ENCODE data around the gene UBAC2. TPM values are rescaled to one million over a fixed set of nuclear protein-coding genes. Genes with fewer than 3 reads are reported as not detected.

UBAC2 gene
- total and polyA plus RNA-seq, 2 of the 8 experiments (the other 6 are each of a cell fraction or from before 2014, with no cell fraction given), result 75.9 to 76.9 TPM

DNA sequence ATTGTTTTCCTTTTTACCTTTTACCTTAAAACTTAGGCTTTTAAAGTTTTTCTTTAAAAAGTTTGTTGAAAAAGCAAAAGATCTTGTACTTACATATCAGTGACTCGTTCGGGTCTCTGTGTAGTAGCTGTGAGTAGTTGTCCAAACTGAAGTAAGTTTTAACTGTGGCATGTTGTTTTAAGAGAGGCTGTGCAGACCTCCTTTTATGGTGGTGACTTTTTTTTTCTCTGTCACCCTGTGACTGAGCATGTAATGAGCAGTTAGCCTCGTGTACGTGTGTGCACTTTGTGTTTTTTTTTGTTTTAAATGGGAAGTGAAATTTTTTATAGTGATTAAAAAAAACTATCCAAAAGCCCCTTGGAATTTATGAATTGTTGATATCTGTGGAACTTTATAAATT, 106.6 kb downstream of the UBAC2 start, which contains the start of gene GPR183 (continued):
- TF ChIP-seq, protein P1, sequence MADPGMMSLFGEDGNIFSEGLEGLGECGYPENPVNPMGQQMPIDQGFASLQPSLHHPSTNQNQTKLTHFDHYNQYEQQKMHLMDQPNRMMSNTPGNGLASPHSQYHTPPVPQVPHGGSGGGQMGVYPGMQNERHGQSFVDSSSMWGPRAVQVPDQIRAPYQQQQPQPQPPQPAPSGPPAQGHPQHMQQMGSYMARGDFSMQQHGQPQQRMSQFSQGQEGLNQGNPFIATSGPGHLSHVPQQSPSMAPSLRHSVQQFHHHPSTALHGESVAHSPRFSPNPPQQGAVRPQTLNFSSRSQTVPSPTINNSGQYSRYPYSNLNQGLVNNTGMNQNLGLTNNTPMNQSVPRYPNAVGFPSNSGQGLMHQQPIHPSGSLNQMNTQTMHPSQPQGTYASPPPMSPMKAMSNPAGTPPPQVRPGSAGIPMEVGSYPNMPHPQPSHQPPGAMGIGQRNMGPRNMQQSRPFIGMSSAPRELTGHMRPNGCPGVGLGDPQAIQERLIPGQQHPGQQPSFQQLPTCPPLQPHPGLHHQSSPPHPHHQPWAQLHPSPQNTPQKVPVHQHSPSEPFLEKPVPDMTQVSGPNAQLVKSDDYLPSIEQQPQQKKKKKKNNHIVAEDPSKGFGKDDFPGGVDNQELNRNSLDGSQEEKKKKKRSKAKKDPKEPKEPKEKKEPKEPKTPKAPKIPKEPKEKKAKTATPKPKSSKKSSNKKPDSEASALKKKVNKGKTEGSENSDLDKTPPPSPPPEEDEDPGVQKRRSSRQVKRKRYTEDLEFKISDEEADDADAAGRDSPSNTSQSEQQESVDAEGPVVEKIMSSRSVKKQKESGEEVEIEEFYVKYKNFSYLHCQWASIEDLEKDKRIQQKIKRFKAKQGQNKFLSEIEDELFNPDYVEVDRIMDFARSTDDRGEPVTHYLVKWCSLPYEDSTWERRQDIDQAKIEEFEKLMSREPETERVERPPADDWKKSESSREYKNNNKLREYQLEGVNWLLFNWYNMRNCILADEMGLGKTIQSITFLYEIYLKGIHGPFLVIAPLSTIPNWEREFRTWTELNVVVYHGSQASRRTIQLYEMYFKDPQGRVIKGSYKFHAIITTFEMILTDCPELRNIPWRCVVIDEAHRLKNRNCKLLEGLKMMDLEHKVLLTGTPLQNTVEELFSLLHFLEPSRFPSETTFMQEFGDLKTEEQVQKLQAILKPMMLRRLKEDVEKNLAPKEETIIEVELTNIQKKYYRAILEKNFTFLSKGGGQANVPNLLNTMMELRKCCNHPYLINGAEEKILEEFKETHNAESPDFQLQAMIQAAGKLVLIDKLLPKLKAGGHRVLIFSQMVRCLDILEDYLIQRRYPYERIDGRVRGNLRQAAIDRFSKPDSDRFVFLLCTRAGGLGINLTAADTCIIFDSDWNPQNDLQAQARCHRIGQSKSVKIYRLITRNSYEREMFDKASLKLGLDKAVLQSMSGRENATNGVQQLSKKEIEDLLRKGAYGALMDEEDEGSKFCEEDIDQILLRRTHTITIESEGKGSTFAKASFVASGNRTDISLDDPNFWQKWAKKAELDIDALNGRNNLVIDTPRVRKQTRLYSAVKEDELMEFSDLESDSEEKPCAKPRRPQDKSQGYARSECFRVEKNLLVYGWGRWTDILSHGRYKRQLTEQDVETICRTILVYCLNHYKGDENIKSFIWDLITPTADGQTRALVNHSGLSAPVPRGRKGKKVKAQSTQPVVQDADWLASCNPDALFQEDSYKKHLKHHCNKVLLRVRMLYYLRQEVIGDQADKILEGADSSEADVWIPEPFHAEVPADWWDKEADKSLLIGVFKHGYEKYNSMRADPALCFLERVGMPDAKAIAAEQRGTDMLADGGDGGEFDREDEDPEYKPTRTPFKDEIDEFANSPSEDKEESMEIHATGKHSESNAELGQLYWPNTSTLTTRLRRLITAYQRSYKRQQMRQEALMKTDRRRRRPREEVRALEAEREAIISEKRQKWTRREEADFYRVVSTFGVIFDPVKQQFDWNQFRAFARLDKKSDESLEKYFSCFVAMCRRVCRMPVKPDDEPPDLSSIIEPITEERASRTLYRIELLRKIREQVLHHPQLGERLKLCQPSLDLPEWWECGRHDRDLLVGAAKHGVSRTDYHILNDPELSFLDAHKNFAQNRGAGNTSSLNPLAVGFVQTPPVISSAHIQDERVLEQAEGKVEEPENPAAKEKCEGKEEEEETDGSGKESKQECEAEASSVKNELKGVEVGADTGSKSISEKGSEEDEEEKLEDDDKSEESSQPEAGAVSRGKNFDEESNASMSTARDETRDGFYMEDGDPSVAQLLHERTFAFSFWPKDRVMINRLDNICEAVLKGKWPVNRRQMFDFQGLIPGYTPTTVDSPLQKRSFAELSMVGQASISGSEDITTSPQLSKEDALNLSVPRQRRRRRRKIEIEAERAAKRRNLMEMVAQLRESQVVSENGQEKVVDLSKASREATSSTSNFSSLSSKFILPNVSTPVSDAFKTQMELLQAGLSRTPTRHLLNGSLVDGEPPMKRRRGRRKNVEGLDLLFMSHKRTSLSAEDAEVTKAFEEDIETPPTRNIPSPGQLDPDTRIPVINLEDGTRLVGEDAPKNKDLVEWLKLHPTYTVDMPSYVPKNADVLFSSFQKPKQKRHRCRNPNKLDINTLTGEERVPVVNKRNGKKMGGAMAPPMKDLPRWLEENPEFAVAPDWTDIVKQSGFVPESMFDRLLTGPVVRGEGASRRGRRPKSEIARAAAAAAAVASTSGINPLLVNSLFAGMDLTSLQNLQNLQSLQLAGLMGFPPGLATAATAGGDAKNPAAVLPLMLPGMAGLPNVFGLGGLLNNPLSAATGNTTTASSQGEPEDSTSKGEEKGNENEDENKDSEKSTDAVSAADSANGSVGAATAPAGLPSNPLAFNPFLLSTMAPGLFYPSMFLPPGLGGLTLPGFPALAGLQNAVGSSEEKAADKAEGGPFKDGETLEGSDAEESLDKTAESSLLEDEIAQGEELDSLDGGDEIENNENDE (IDR thresholded peaks at IDR 0.05; ENCODE audit: insufficient replicate concordance, low read length), result no peak
